ENCODE results near the gene UPF1.

The UPF1 gene

DNA sequence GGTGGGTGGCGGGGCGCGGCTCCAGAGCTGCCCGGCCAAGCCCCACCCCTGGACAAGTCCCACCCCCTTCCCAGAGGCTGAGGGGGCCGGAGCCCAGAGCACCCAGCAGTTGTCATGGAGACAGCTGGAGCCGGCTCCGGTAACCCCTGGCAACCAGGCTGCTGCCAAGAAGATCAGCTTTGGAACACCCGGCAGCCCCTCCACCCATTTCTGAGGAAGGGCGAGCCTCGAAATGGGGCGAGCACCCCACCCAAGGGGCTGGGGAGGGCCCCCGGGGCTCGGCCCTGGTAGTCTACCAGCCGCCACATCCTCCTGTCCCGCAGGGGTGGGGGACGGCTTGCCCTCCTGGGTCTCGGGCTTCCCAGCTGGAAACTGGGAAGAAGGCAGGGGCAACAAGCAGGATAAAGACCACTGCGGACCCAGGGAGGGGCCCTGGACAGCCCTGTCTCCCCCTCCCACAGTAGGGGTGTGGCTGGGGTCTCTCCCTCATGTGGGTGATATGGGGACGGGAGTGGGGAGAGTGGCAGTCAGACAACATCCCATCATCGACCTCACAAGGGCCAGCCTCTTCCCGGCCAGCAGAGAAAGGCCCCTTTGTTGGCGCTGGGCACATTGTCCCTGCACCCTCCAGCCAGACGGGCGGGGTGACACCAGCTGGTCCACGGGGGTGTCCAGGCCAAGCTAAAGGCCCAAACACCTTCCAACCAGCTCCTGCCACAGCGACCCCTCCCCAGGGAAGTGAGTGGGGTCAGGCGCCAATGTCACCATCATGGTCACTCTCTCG, 62.7 kb downstream of the UPF1 start:
- H3K9me3 ChIP-seq = no peaks in the 10 kb centered on the region
- TF ChIP-seq, protein P1, sequence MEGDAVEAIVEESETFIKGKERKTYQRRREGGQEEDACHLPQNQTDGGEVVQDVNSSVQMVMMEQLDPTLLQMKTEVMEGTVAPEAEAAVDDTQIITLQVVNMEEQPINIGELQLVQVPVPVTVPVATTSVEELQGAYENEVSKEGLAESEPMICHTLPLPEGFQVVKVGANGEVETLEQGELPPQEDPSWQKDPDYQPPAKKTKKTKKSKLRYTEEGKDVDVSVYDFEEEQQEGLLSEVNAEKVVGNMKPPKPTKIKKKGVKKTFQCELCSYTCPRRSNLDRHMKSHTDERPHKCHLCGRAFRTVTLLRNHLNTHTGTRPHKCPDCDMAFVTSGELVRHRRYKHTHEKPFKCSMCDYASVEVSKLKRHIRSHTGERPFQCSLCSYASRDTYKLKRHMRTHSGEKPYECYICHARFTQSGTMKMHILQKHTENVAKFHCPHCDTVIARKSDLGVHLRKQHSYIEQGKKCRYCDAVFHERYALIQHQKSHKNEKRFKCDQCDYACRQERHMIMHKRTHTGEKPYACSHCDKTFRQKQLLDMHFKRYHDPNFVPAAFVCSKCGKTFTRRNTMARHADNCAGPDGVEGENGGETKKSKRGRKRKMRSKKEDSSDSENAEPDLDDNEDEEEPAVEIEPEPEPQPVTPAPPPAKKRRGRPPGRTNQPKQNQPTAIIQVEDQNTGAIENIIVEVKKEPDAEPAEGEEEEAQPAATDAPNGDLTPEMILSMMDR (IDR thresholded peaks at IDR 0.05; ENCODE audit: low read depth, low read length) = no peak
- peak; percentile 90 for DNase-seq
- H3K4me1 ChIP-seq = peaks cover 12% of the 10 kb centered on the region
- H3K36me3 ChIP-seq = no peaks in the 10 kb centered on the region
- H3K27me3 ChIP-seq = no peaks in the 10 kb centered on the region
- peak overlapping the region; percentile 61 for H3K4me3 ChIP-seq (ENCODE audit: low read depth, low read length)

DNA sequence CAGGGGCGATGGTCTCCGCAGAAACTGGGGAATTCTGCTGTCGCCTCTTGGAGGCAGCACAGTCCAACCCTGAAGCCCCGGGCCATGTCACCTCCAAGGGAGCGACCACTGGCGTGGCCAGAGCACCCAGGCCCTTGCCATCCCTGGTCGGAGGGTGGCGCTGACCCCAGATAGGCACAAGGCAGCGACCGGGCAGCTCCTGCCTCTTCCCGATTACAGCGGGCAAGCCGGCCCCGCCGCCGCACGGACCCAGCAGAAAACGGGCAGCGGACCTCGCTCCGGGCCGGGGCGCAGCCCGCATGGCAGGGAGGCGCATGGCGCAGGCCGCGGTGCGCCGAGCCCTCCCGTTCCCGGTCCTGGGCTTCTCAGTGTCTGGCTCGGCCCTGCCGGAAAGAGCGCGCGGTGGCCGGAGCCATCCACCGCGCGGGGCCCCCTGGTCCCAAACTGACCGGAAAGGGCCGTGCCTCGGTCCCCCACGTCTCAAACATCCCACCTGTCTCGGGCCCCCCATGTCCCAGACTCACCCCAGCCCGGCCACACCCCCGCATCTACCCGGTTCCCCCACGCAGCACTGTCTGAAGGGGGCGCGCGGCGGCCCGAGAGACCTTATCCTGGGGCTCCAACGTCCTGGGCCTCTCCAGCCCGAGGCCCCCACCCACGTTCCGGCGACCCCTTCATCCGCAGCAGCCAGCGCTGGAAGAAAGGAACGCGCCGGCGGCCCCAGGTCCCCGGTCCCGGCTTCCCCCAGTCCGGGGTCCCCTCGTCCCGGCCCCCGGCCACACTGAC, 63.5 kb downstream of the UPF1 start:
- peak overlapping the region; percentile 61 for H3K4me3 ChIP-seq (ENCODE audit: low read depth, low read length)
- H3K27me3 ChIP-seq = no peaks in the 10 kb centered on the region
- H3K36me3 ChIP-seq = no peaks in the 10 kb centered on the region
- peak; percentile 76 for DNase-seq
- peaks cover 12% of the 10 kb centered on the region for H3K4me1 ChIP-seq
- TF ChIP-seq, protein P1 (IDR thresholded peaks at IDR 0.05; ENCODE audit: low read depth, low read length) = peak; percentile 50
- H3K9me3 ChIP-seq = no peaks in the 10 kb centered on the region

DNA sequence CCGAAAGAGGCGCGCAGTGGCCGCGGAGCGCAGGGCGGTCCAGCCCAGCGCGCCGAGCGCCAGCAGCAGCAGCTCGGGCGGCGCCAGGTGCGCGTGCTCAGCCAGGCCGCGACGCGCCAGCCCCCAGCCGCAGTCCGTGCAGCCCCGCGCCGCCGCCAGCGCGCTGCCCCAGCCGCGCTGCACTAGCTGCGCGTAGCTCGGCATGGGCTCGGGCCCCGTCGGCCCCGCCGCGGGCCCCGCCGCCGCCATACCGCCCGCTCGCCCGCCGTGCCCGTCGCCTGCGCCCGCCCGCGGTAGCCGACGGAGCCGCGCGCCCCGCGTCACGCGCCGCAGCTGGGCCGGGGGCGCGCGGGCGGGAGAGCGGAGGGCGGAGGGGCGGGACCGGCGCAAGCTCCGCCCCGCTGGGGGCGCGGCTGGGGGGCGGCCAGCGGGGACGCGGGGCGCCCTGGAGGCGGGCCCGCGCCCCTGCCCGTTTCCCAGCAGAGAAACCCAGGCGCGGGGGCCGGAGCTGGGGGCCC, 64.1 kb downstream of the UPF1 start, which contains the start of gene CERS1:
CERS1 (minus strand) TSS at position 335 of the 518 bp plus-strand sequence; CDS start at position 249, 86 bp downstream.
- TF ChIP-seq, protein P1 (IDR thresholded peaks at IDR 0.05; ENCODE audit: low read depth, low read length) = no peak
- Histone ChIP-seq H3K4me1 (peaks cover 12% of the 10 kb centered on the region), H3K27me3 (no peaks in the 10 kb centered on the region), H3K4me3 (ENCODE audit: low read depth, low read length) (peak within 1 kb of the TSS; percentile 61), H3K36me3 (no peaks in the 10 kb centered on the region), H3K9me3 (no peaks in the 10 kb centered on the region)
- peak; percentile 53 for DNase-seq

DNA sequence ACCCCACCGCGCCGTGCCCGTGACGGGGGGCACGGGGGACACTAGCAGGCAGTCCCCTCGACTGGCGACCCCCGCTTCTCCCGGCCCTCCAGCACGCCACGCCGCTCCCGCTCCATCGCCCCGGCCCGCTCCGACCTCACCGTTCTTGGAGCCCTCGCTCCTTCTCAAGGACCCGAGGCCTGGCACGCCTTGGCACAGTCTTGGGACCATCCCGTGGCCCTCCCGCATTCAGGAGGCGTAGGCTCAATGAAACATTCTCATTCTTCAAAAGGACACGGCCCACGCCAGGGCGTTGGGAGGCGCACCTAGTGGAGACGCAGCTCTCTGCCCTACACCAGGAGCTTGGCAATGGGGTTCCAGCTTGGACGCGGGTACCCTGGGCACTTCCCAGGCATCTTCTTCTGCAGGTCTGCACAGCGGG, 64.7 kb downstream of the UPF1 start:
- TF ChIP-seq, protein P1 (IDR thresholded peaks at IDR 0.05; ENCODE audit: low read depth, low read length) = no peak
- Histone ChIP-seq H3K4me3 (ENCODE audit: low read depth, low read length) (no peak overlapping the region), H3K27me3 (no peaks in the 10 kb centered on the region), H3K4me1 (peaks cover 12% of the 10 kb centered on the region), H3K36me3 (no peaks in the 10 kb centered on the region), H3K9me3 (no peaks in the 10 kb centered on the region)
- DNase-seq = no peak

DNA sequence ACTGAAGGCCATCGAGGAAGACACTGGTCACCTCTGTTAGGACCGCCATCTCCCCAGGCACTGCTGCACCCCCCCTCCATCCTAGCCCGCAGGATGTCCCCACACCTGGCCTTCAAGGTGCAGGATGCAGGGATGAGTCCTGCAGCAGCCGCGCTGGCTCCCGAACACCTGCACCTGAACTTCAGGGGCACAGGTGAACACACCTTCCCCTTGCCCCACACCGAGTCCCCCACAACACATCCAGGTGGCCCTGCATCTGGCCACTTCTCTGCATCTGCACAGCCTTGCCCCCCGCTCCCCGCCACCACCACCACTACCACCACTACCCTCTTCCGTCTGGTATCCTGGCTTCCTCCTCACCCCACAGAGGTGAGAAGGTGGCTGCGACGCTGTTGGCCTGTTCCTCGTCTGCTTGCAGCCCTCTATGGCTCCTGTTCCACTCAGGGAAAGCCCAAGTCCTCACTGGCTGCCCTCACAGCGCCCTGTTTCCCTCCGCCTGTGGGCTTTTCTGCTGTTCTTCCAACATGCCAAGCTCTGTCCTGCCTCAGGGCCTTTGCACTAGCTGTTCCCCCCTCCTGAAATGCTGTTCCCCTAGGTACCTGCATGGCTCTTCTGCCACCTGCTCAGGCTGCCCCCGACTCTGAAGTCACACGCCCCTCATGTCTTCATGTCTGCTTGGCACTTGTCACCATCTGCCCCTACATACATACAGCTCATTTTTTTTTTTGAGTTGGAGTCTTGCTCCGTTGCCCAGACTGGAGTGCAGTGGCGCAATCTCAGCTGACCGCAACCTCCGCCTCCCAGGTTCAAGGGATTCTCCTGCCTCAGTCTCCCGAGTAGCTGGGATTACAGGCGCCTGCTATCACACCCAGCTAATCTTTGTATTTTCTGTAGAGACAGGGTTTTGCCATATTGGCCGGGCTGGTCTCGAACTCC, 65.6 kb downstream of the UPF1 start:
- no peaks in the 10 kb centered on the region for H3K27me3 ChIP-seq
- peaks cover 12% of the 10 kb centered on the region for H3K4me1 ChIP-seq
- no peak for DNase-seq
- H3K9me3 ChIP-seq = no peaks in the 10 kb centered on the region
- TF ChIP-seq, protein P1 (IDR thresholded peaks at IDR 0.05; ENCODE audit: low read depth, low read length) = no peak
- no peaks in the 10 kb centered on the region for H3K36me3 ChIP-seq
- H3K4me3 ChIP-seq (ENCODE audit: low read depth, low read length) = no peak overlapping the region

Measured in BE2C (cell line).